Measurements from ENCODE around the gene ACVR2A.

The ACVR2A gene

DNA sequence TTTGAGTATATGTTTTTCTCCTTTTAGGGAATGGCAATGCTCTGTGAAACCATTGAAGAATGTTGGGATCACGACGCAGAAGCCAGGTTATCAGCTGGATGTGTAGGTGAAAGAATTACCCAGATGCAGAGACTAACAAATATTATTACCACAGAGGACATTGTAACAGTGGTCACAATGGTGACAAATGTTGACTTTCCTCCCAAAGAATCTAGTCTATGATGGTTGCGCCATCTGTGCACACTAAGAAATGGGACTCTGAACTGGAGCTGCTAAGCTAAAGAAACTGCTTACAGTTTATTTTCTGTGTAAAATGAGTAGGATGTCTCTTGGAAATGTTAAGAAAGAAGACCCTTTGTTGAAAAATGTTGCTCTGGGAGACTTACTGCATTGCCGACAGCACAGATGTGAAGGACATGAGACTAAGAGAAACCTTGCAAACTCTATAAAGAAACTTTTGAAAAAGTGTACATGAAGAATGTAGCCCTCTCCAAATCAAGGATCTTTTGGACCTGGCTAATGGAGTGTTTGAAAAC lies 82.3 kb downstream of the ACVR2A start:
- Mint-ChIP-seq H3K36me3 (peaks cover 8% of the 10 kb centered on the region), H3K27ac (no peak overlapping the region), H3K27me3 (no peaks in the 10 kb centered on the region), H3K4me1 (ENCODE audit: low read depth) (peaks cover 16% of the 10 kb centered on the region), H3K9me3 (ENCODE audit: low read depth) (no peaks in the 10 kb centered on the region), H3K4me3 (no peak overlapping the region)

DNA sequence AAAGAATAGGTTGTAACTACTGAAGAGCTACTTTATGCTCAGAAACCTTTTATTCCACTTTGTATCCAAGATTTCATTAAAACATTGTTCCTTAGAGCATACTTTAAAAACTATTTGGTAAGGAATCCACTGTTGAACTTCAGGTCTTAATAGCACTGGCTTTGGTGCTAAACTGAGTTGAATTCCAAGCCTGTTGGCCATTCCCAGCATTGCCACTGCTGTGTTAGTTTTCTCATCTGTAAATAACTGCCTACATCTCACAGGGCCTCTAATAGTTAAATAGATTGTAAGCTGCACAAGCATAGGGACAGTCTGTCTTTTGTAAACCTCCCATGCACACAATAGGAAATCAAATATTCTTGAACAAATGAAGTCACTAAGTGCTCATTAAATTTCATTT lies 89.1 kb downstream of the ACVR2A start:
- Mint-ChIP-seq H3K9me3 (ENCODE audit: low read depth) (no peaks in the 10 kb centered on the region), H3K4me1 (ENCODE audit: low read depth) (no peaks in the 10 kb centered on the region), H3K4me3 (no peak overlapping the region), H3K27me3 (no peaks in the 10 kb centered on the region), H3K36me3 (peaks cover 15% of the 10 kb centered on the region), H3K27ac (no peak overlapping the region)

DNA sequence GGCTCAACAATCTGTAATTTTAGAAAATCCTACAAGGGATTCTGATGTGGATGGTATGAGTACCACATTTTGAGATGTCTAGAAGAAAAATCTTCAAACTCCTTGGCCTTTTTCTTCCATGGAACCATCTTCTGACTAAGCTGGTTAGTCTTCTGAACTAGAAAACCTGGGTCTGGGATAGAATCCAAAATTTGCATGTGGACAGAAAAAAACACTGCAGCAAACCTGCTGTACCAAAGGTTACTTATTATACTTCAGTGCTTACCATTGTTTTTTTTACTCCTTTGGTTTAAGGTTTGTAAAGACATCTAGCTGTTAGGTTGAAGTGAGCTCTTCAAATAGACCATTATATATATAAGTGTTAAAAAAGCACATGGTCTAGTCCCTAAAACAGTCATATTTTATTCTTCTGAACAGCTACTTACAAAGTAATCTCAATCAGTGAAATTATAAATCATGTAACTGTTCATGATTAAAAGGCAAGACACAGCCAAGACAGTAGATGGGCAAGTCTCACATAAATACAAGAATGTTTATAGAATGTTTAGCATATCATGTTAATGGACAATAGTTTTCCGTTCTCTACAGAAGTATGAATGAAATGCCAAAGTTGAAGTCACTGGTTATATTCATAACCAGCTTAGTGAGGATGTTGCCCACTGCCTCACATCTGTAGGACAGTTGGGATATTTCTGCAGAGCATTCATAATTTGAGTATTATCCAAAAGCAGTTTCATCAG lies 90.2 kb downstream of the ACVR2A start:
- Mint-ChIP-seq H3K36me3 (peaks cover 12% of the 10 kb centered on the region), H3K4me3 (no peak overlapping the region), H3K9me3 (ENCODE audit: low read depth) (no peaks in the 10 kb centered on the region), H3K27me3 (no peaks in the 10 kb centered on the region), H3K4me1 (ENCODE audit: low read depth) (no peaks in the 10 kb centered on the region), H3K27ac (no peak overlapping the region)

DNA sequence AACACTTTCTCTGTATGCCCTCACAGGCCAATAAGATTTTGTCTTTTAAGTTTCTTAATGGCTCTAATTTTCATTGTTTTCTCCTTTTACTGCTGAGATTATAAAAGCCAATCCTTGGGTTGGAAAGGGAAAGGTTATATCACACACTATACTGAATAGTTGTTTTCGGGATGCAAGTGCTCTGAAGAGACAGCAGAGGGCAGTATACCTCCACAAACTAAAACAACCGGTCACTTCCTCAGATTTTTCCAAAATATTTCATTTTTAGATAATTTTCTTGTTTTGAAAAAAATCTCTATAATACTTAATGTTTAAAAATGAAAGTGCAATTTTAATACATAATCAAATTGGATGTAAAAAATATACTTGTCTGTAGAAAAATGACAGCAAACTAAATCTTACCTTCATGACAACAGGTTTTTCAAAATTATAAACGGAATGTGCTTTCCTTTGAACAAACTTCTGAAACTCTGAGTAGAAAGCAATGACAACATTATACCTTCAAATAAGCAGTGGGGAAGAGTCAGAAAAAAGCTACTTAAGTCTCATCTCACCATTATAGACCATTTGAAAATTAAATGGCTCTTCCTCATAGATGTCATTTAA lies 93.0 kb downstream of the ACVR2A start:
- no peak overlapping the region for H3K4me3 Mint-ChIP-seq
- peaks cover 6% of the 10 kb centered on the region for H3K36me3 Mint-ChIP-seq
- no peaks in the 10 kb centered on the region for H3K9me3 Mint-ChIP-seq (ENCODE audit: low read depth)
- H3K27ac Mint-ChIP-seq: no peak overlapping the region
- H3K4me1 Mint-ChIP-seq (ENCODE audit: low read depth): no peaks in the 10 kb centered on the region
- no peaks in the 10 kb centered on the region for H3K27me3 Mint-ChIP-seq

DNA sequence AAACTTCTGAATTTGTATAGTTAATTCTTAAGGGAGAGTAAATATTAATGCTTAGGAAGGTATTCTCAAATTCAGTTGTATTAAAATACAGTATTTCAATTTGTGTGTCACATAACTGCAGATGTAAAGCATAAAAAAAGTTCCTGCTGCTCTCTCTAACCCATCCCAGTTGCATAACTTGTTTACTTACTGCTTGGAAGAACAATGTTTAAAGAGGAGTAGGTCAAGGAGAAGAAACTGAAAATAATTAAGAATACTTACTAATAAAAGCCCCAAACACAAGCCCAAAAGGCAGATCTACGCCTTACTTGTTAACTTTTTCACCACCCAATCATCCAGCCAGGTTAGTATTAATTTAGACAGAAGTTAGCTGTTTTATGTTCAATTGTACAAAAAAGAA lies 94.5 kb downstream of the ACVR2A start:
- Mint-ChIP-seq H3K27me3 (no peaks in the 10 kb centered on the region), H3K4me3 (no peak overlapping the region), H3K36me3 (peaks cover 7% of the 10 kb centered on the region), H3K4me1 (ENCODE audit: low read depth) (peaks cover 1% of the 10 kb centered on the region), H3K27ac (no peak overlapping the region), H3K9me3 (ENCODE audit: low read depth) (no peaks in the 10 kb centered on the region)

DNA sequence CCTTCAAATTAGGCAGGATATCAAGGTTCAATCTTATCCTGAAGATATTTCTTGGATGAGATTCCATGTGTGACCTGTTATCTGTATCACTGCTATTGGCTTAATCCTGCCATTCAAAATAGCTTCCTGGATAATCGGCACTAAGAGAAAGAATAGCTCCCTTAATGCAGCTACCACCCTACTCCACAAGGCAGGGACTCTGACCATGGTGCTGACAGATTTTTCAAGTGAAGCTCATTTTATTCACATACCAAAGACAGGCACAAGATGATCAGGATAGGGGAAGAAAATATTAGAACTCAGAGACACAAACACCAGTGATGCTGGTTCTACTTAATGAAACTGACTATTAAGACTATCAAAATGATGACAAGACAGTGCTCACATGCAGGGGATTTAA lies 100.8 kb downstream of the ACVR2A start:
- H3K4me1 Mint-ChIP-seq (ENCODE audit: low read depth): peaks cover 1% of the 10 kb centered on the region
- H3K4me3 Mint-ChIP-seq: no peak overlapping the region
- H3K36me3 Mint-ChIP-seq: peaks cover 3% of the 10 kb centered on the region
- no peaks in the 10 kb centered on the region for H3K9me3 Mint-ChIP-seq (ENCODE audit: low read depth)
- H3K27me3 Mint-ChIP-seq: no peaks in the 10 kb centered on the region
- no peak overlapping the region for H3K27ac Mint-ChIP-seq

DNA sequence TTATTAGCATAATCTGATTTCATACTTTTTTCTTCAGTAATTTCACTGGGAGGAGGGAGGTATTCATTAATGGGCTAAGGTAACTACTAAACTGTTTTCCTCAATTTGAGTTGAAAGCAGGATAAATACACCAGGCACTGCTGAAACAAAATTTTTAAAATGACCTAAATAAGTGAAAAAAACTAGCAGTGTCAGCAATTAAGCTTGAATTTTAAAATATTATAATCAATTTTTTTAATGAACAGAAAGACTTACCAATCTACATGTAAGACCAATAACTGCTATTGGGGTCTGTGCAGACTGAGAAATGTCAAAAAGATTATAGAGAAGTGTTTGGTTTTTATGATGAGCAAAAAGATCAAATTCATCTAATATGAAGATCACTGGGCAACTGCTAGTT lies 107.3 kb downstream of the ACVR2A start:
- no peaks in the 10 kb centered on the region for H3K9me3 Mint-ChIP-seq (ENCODE audit: low read depth)
- no peaks in the 10 kb centered on the region for H3K4me1 Mint-ChIP-seq (ENCODE audit: low read depth)
- H3K27ac Mint-ChIP-seq: no peak overlapping the region
- H3K36me3 Mint-ChIP-seq: peaks cover 5% of the 10 kb centered on the region
- no peaks in the 10 kb centered on the region for H3K27me3 Mint-ChIP-seq
- H3K4me3 Mint-ChIP-seq: no peak overlapping the region

DNA sequence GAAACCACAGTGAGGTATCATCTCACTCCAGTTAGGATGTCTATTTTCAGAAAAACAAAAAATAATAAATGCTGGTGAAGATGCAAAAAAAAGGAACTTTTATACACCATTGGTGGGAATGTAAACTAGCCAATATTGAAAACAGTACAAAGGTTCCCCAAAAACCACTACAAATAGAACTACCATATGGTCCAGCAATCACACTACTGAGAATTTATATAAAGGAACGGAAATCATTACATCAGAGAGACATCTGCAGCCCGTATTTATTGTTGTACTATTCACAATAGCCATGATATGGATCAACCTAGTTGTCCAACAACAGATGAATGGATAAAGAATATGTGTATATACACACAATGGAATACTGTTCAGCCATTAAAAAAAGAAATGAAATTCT lies 123.7 kb downstream of the ACVR2A start:
- Mint-ChIP-seq H3K27ac (no peak overlapping the region), H3K4me3 (no peak overlapping the region), H3K27me3 (no peaks in the 10 kb centered on the region), H3K4me1 (ENCODE audit: low read depth) (no peaks in the 10 kb centered on the region), H3K9me3 (ENCODE audit: low read depth) (peaks cover 39% of the 10 kb centered on the region), H3K36me3 (peaks cover 65% of the 10 kb centered on the region)

DNA sequence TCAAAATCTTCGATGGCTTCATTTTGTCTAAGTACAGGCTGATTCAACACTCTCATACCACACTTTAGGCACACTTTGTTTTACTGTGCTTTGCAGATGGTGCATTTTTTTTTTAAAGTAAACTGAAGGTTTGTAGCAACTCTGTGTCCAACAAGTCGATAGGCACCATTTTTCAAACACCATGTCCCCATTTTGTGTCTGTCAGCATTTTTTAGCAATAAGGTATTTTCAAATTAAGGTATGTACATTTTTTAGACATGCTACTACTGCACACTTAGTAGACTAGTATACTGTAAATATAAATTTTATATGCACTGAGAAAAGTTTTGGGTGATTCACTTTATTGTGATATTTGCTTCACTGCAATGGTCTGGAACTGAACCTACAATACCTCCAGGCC lies 131.3 kb downstream of the ACVR2A start:
- Mint-ChIP-seq H3K27me3 (no peaks in the 10 kb centered on the region), H3K4me1 (ENCODE audit: low read depth) (peaks cover 14% of the 10 kb centered on the region), H3K4me3 (no peak overlapping the region), H3K36me3 (peaks cover 31% of the 10 kb centered on the region), H3K27ac (no peak overlapping the region), H3K9me3 (ENCODE audit: low read depth) (peaks cover 8% of the 10 kb centered on the region)

DNA sequence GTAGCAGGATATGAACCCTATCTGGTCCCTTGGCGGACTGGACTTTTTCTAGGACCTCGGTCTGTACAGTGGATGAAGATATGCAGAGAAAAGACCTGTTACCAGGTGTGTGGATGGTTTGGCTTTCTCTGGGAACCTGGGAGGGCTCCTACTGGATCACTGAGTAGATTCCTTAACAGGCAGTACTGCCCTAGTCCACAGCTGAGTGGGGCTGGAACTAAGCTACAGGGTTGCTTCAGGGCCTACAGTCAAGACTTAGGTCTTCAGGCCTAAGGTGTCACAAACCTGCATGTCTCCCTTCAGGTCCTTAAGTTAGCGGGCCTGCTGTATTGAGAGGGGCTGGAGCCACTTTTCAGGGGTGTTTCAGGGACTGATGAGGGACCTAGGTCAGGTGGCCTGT lies 132.8 kb downstream of the ACVR2A start:
- H3K4me3 Mint-ChIP-seq: no peak overlapping the region
- peaks cover 8% of the 10 kb centered on the region for H3K9me3 Mint-ChIP-seq (ENCODE audit: low read depth)
- H3K36me3 Mint-ChIP-seq: peaks cover 30% of the 10 kb centered on the region
- H3K27ac Mint-ChIP-seq: no peak overlapping the region
- H3K27me3 Mint-ChIP-seq: no peaks in the 10 kb centered on the region
- H3K4me1 Mint-ChIP-seq (ENCODE audit: low read depth): peaks cover 23% of the 10 kb centered on the region

Measured in activated naive CD8-positive, alpha-beta T cell (primary cell).